ENCODE measurements around the gene RAPGEF4.

The RAPGEF4 gene

DNA sequence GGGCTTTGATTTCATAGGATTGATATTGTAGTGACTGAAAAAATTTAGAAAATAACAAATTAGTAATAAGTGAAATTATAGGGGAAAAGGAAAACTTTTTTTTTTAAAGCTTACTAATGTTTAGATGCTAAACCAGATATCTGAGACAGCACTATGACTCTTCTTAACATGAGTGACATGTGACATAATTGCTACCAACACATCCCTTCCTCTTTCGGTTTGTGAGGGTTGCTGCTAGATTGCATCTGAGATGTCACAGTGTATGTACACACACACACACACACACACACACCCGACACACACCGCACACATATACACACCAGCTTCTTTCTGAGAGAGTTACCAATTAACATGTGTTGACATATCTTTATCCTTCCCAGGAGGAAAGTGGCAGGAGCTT lies 18.0 kb downstream of the RAPGEF4 start:
- TF ChIP-seq, protein P1, sequence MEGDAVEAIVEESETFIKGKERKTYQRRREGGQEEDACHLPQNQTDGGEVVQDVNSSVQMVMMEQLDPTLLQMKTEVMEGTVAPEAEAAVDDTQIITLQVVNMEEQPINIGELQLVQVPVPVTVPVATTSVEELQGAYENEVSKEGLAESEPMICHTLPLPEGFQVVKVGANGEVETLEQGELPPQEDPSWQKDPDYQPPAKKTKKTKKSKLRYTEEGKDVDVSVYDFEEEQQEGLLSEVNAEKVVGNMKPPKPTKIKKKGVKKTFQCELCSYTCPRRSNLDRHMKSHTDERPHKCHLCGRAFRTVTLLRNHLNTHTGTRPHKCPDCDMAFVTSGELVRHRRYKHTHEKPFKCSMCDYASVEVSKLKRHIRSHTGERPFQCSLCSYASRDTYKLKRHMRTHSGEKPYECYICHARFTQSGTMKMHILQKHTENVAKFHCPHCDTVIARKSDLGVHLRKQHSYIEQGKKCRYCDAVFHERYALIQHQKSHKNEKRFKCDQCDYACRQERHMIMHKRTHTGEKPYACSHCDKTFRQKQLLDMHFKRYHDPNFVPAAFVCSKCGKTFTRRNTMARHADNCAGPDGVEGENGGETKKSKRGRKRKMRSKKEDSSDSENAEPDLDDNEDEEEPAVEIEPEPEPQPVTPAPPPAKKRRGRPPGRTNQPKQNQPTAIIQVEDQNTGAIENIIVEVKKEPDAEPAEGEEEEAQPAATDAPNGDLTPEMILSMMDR (IDR thresholded peaks at IDR 0.05; ENCODE audit: borderline replicate concordance, insufficient read depth, low read depth, low read length), result no peak
- no peak overlapping the region for H3K4me3 ChIP-seq (ENCODE audit: low read depth, low read length)

DNA sequence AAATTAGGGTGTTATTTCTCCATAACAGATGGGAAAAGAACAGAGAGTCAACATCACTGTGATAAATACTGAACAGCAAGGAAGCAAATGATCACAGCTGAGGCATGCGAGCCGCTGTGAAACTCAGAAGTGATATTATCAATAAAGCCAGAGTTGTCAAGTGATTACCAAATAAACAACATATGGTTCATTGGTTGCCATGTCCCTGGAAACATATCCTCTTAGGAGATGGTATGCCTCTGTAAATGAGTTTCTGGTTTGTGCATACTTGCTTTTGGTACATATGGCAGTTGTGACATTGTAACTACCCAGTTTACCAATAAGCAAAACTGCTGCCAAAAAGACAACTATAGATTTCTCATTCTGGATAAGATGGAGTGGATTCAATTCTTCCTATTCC lies 23.8 kb downstream of the RAPGEF4 start:
- no peak overlapping the region for H3K4me3 ChIP-seq (ENCODE audit: low read depth, low read length)
- TF ChIP-seq, protein P1 (IDR thresholded peaks at IDR 0.05; ENCODE audit: borderline replicate concordance, insufficient read depth, low read depth, low read length), result no peak

DNA sequence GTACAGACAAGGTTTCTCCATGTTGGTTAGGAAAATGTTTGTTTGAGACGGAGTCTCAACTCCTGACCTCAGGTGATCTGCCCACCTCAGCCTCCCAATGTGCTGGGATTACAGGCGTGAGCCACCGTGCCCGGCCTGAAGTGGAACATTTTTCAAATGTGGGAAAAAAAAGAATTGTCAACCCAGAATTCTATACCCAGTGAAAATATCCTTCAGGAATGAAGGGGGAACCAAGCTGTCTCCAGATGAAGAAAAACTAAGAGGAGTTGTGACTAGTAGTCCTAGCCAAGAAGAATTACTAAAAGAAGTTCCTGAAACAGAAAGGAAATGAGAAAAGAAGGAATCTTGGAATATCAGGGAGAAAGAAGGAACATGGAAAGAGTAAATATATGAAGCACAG lies 25.7 kb downstream of the RAPGEF4 start:
- no peak overlapping the region for H3K4me3 ChIP-seq (ENCODE audit: low read depth, low read length)
- TF ChIP-seq, protein P1 (IDR thresholded peaks at IDR 0.05; ENCODE audit: borderline replicate concordance, insufficient read depth, low read depth, low read length), result no peak

DNA sequence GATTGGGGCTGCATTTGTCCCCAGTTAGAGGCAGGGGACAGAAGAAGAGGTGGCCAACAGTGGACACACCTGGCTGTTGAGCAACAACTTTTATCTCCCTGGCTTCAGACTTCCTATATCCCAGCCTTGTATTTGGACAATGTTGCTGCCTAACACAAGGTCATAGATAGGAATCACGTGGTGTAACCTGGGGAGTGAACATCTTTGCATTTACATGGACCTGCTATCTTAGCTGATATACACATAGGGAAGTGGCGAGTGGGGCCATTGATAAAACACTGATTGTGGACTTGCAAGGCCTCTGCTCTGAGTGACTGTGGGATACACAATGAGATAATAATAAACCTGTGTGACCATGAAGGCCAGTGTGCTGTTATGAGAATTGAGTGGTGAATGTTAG lies 26.9 kb downstream of the RAPGEF4 start:
- no peak overlapping the region for H3K4me3 ChIP-seq (ENCODE audit: low read depth, low read length)
- TF ChIP-seq, protein P1 (IDR thresholded peaks at IDR 0.05; ENCODE audit: borderline replicate concordance, insufficient read depth, low read depth, low read length), result no peak

DNA sequence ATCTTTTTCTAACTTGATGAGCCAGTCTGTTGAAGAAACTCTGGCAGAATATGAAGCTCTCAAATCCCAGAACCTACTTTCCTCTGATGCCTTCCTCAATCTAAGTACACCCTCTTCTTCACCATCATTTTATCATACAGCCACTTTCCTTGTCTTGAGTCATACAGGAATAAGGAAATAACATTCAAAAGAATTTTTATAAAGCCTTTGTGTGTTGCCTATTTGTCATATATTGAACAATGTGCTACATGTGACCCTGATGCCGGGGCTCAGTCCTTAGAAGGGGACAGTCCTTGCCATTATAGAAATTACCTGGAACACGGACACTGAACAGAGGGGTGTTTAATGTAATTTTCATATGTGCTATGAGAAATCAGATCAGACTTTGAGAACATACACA lies 27.4 kb downstream of the RAPGEF4 start:
- no peak overlapping the region for H3K4me3 ChIP-seq (ENCODE audit: low read depth, low read length)
- TF ChIP-seq, protein P1 (IDR thresholded peaks at IDR 0.05; ENCODE audit: borderline replicate concordance, insufficient read depth, low read depth, low read length), result no peak

DNA sequence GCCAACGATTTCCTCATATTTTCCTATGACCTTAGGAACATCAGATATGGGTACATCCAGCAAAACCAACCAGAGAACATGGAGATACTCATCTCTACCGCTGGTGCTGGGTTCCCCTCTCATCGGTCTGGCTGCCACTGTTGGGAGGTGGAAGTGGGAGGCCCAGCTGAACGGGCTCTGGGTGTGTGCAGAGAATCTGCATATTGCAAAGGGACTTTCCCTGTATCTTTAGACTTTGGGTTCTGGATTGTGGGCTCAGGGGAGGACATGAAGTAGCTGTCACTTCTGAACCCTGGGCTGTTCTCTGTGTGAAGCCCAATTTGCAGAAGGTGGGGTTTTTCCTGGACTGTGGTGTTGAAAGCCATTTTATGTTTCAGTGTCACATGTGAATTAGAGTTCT lies 30.0 kb downstream of the RAPGEF4 start:
- TF ChIP-seq, protein P1 (IDR thresholded peaks at IDR 0.05; ENCODE audit: borderline replicate concordance, insufficient read depth, low read depth, low read length), result no peak

DNA sequence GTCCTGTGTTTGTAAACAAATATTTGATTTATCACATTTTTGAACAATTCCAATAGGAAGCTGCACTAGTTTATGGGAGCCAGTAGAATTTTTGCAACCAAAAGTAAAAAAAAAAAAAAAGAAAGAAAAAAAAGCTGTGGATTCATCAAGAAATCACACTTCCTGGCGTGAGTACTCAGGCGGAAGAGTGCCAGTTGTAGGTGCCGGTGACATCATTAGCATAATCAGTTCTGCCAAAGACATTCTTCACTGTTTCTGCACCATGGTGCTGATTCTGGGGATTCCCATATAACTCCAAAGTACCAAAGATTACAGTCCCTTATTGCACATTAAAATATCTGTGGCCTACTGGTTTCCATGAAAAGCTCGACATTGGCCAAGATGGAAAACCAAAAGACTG lies 32.8 kb downstream of the RAPGEF4 start:
- H3K4me3 ChIP-seq (ENCODE audit: low read depth, low read length), result no peak overlapping the region
- TF ChIP-seq, protein P1 (IDR thresholded peaks at IDR 0.05; ENCODE audit: borderline replicate concordance, insufficient read depth, low read depth, low read length), result no peak

More for the DNA sequence above, 30.0 kb downstream of the RAPGEF4 start:
- no peak overlapping the region for H3K4me3 ChIP-seq (ENCODE audit: low read depth, low read length)

Measured in GM12875 (cell line).